HepG2 (cell line): ENCODE data around the gene FOXRED2. TPM values are rescaled to one million over a fixed set of nuclear protein-coding genes. Genes with fewer than 3 reads are reported as not detected.

Experiments
- BCLAF1 ChIP-seq: fragments of 450-650 bp; IDR thresholded peaks from 2 replicates; pipeline ENCODE4 v1.6.1; 2017; ENCODE audit warnings: mild to moderate bottlenecking
- EEA1 ChIP-seq: sonication (generic); formaldehyde crosslinking; IDR thresholded peaks from 2 replicates; pipeline ENCODE4 v1.5.1; 2020; ENCODE audit warnings: mild to moderate bottlenecking, missing genetic modification reagents, borderline replicate concordance
- FOXA1 ChIP-seq, 2 experiments: fragments of 450-650 bp in 1 of 2; sonication (generic) in 1 of 2; formaldehyde crosslinking in 1 of 2; IDR thresholded peaks; 2 replicates each; pipeline versions ENCODE4 v1.4.0 to v1.6.1; 2016 to 2020; ENCODE audit warnings: missing genetic modification reagents in 1 of 2
- HBP1 ChIP-seq: IDR thresholded peaks from 2 replicates; pipeline ENCODE4 v1.6.1; 2016; ENCODE audit warnings: low read depth, control low read depth
- KAT2B ChIP-seq: fragments of 150-350 bp; IDR thresholded peaks from 2 replicates; pipeline ENCODE4 v1.6.1; 2014; ENCODE audit warnings: low read depth, low read length, borderline replicate concordance
- KDM6A ChIP-seq: IDR thresholded peaks from 2 replicates; pipeline ENCODE4 v1.6.1; 2016; ENCODE audit warnings: low read depth
- NFE2L2 ChIP-seq: fragments of 150-350 bp; IDR thresholded peaks from 2 replicates; pipeline ENCODE4 v1.6.1; 2014; ENCODE audit warnings: low read length
- STAT5B ChIP-seq: sonication (generic); formaldehyde crosslinking; IDR thresholded peaks from 2 replicates; pipeline ENCODE4 v1.4.0; 2020; ENCODE audit warnings: missing genetic modification reagents
- TOPORS ChIP-seq: sonication (generic); formaldehyde crosslinking; IDR thresholded peaks from 2 replicates; pipeline ENCODE4 v1.8.0; 2023; ENCODE audit warnings: mild to moderate bottlenecking, missing genetic modification reagents
- XRCC5 ChIP-seq: fragments of 200-400 bp; formaldehyde crosslinking; optimal IDR thresholded peaks from 2 replicates; pipeline ENCODE3; 2017; ENCODE audit warnings: mild to moderate bottlenecking, low read length
- ZFP36L2 ChIP-seq: sonication (generic); formaldehyde crosslinking; IDR thresholded peaks from 2 replicates; pipeline ENCODE4 v1.4.0; 2020; ENCODE audit warnings: missing genetic modification reagents
- ZNF569 ChIP-seq: sonication (generic); formaldehyde crosslinking; IDR thresholded peaks from 2 replicates; pipeline ENCODE4 v1.5.0; 2020; ENCODE audit warnings: mild to moderate bottlenecking, missing genetic modification reagents, moderate library complexity, borderline replicate concordance
- ZSCAN25 ChIP-seq: sonication (generic); formaldehyde crosslinking; IDR thresholded peaks from 2 replicates; pipeline ENCODE4 v1.8.0; 2022; ENCODE audit warnings: mild to moderate bottlenecking, missing genetic modification reagents
- polyA plus RNA-seq, 8 experiments: library from polyadenylated mRNA; depleted of rRNA in 3 of 8; stranded (reverse) in 7 of 8; unstranded in 1 of 8; fragments of >200 nt; fragmentation: Illumina TruSeq in 4 of 8; extraction: Trizol in 4 of 8; gene quantifications; 2 replicates each; pipeline versions ENCODE4 v1.2.1 to v1.2.3, GENCODE V29; 2011 to 2016; ENCODE audit warnings: low read depth in 4 of 8, missing spikeins in 1 of 8, mixed read lengths in 1 of 8; ENCODE audit not compliant: insufficient read depth in 1 of 8
- total RNA-seq, 5 experiments: library from RNA; depleted of rRNA; stranded (reverse); fragments of >200 nt; fragmentation: Illumina TruSeq; extraction: Trizol; gene quantifications; 2 replicates each; pipeline ENCODE4 v1.2.3, GENCODE V29; 2016; ENCODE audit warnings: low read depth in 1 of 5
- TF ChIP-seq, protein P1 (sequence below): sonication (generic); formaldehyde crosslinking; IDR thresholded peaks from 2 replicates; pipeline ENCODE4 v1.4.0; 2020; ENCODE audit warnings: missing genetic modification reagents, borderline replicate concordance
- TF ChIP-seq, protein P2 (sequence below): sonication (generic); formaldehyde crosslinking; IDR thresholded peaks from one replicate; pipeline ENCODE4 v1.5.1; 2020; ENCODE audit warnings: mild to moderate bottlenecking, missing genetic modification reagents; ENCODE audit errors: not compliant biosample characterization

Gene FOXRED2
- total and polyA plus RNA-seq, 2 of the 13 experiments (the other 11 are each of a cell fraction or from before 2014, with no cell fraction given): 9.3 to 28.1 TPM

- no peak for TF ChIP-seq BCLAF1
- TF ChIP-seq KAT2B: no peak
- TF ChIP-seq STAT5B: no peak
- TF ChIP-seq HBP1 (CRISPR knock-in tag): no peak
- peak; percentile 65 for TF ChIP-seq XRCC5
- peak; percentile 81 for TF ChIP-seq ZSCAN25
- TF ChIP-seq EEA1 (CRISPR knock-in tag): peak; percentile 97; the same call in 1 of the 2 replicates
- TF ChIP-seq NFE2L2: no peak
- TF ChIP-seq, protein P1, sequence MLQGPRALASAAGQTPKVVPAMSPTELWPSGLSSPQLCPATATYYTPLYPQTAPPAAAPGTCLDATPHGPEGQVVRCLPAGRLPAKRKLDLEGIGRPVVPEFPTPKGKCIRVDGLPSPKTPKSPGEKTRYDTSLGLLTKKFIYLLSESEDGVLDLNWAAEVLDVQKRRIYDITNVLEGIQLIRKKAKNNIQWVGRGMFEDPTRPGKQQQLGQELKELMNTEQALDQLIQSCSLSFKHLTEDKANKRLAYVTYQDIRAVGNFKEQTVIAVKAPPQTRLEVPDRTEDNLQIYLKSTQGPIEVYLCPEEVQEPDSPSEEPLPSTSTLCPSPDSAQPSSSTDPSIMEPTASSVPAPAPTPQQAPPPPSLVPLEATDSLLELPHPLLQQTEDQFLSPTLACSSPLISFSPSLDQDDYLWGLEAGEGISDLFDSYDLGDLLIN (CRISPR knock-in tag): no peak
- no peak for TF ChIP-seq ZFP36L2
- peak; percentile 40; the same call in 1 of the 2 replicates for TF ChIP-seq ZNF569 (CRISPR knock-in tag)
- TF ChIP-seq, protein P2, sequence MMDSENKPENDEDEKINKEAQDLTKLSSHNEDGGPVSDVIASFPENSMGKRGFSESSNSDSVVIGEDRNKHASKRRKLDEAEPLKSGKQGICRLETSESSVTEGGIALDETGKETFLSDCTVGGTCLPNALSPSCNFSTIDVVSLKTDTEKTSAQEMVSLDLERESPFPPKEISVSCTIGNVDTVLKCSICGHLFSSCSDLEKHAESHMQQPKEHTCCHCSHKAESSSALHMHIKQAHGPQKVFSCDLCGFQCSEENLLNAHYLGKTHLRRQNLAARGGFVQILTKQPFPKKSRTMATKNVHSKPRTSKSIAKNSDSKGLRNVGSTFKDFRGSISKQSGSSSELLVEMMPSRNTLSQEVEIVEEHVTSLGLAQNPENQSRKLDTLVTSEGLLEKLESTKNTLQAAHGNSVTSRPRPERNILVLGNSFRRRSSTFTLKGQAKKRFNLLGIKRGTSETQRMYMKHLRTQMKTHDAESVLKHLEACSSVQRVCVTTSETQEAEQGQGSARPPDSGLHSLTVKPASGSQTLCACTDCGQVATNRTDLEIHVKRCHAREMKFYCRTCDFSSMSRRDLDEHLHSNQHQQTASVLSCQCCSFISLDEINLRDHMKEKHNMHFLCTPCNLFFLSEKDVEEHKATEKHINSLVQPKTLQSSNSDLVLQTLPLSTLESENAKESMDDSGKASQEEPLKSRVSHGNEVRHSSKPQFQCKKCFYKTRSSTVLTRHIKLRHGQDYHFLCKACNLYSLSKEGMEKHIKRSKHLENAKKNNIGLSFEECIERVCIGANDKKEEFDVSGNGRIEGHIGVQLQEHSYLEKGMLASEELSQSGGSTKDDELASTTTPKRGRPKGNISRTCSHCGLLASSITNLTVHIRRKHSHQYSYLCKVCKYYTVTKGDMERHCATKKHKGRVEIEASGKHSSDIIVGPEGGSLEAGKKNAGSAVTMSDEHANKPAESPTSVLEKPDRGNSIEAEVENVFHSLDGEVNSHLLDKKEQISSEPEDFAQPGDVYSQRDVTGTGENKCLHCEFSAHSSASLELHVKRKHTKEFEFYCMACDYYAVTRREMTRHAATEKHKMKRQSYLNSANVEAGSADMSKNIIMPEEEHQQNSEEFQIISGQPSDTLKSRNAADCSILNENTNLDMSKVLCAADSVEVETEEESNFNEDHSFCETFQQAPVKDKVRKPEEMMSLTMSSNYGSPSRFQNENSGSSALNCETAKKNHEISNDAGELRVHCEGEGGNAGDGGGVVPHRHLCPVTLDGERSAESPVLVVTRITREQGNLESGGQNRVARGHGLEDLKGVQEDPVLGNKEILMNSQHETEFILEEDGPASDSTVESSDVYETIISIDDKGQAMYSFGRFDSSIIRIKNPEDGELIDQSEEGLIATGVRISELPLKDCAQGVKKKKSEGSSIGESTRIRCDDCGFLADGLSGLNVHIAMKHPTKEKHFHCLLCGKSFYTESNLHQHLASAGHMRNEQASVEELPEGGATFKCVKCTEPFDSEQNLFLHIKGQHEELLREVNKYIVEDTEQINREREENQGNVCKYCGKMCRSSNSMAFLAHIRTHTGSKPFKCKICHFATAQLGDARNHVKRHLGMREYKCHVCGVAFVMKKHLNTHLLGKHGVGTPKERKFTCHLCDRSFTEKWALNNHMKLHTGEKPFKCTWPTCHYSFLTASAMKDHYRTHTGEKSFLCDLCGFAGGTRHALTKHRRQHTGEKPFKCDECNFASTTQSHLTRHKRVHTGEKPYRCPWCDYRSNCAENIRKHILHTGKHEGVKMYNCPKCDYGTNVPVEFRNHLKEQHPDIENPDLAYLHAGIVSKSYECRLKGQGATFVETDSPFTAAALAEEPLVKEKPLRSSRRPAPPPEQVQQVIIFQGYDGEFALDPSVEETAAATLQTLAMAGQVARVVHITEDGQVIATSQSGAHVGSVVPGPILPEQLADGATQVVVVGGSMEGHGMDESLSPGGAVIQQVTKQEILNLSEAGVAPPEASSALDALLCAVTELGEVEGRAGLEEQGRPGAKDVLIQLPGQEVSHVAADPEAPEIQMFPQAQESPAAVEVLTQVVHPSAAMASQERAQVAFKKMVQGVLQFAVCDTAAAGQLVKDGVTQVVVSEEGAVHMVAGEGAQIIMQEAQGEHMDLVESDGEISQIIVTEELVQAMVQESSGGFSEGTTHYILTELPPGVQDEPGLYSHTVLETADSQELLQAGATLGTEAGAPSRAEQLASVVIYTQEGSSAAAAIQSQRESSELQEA (CRISPR knock-in tag): peak; percentile 68
- TF ChIP-seq TOPORS (CRISPR knock-in tag): peak; percentile 98
- no peak for TF ChIP-seq FOXA1 (IDR thresholded peaks at IDR 0.05)
- no peak for TF ChIP-seq FOXA1 (CRISPR knock-in tag; IDR thresholded peaks at IDR 0.05)
- TF ChIP-seq KDM6A (CRISPR knock-in tag): no peak
Measured at GRCh38 chr22:36506637-36507517, at the start of gene FOXRED2 (continued).
